RWPE2 (cell line): ENCODE data around the gene MYZAP.
A peak's percentile ranks its signal among the peaks of the same experiment; 100 is the strongest.

ENCODE experiments used
- ATAC-seq: fragments of 200-7000 bp; cut with Tn5 transposase; 3 replicates; pipeline ENCODE4 v1.9.1; 2021; ENCODE audit warnings: low read depth
- DNase-seq: peaks from one replicate; pipeline ENCODE4 v3.0.0-alpha.2; 2020; ENCODE audit warnings: low spot score
- H3K27ac ChIP-seq: fragments of 450-650 bp; 2 replicates; pipeline ENCODE4 v1.5.1; 2017; ENCODE audit warnings: mild to moderate bottlenecking; ENCODE audit not compliant: poor library complexity, severe bottlenecking
- H3K27me3 ChIP-seq: fragments of 250-450 bp; sonication (Bioruptor Pico); 2 replicates; pipeline ENCODE4 v1.5.1; 2021; ENCODE audit warnings: mild to moderate bottlenecking, moderate library complexity; ENCODE audit not compliant: insufficient read depth, poor library complexity, severe bottlenecking
- H3K36me3 ChIP-seq: fragments of 250-450 bp; sonication (Bioruptor Pico); 2 replicates; pipeline ENCODE4 v1.5.1; 2020; ENCODE audit warnings: low read depth, mild to moderate bottlenecking, moderate library complexity
- H3K4me1 ChIP-seq: fragments of 250-450 bp; sonication (Bioruptor Pico); 2 replicates; pipeline ENCODE4 v1.5.1; 2021; ENCODE audit warnings: mild to moderate bottlenecking, moderate library complexity; ENCODE audit not compliant: insufficient read depth, poor library complexity, severe bottlenecking
- H3K4me3 ChIP-seq: fragments of 250-450 bp; sonication (Bioruptor Pico); 2 replicates; pipeline ENCODE4 v1.5.1; 2021; ENCODE audit warnings: mild to moderate bottlenecking, moderate library complexity; ENCODE audit not compliant: severe bottlenecking
- H3K9me3 ChIP-seq: fragments of 250-450 bp; sonication (Bioruptor Pico); 2 replicates; pipeline ENCODE4 v1.5.1; 2021; ENCODE audit warnings: mild to moderate bottlenecking, moderate library complexity; ENCODE audit not compliant: severe bottlenecking
- CTCF ChIP-seq: fragments of 450-650 bp; IDR thresholded peaks from one replicate; pipeline ENCODE4 v1.5.1; 2017; ENCODE audit warnings: mild to moderate bottlenecking, moderate library complexity; ENCODE audit not compliant: poor library complexity, severe bottlenecking

The MYZAP gene

DNA sequence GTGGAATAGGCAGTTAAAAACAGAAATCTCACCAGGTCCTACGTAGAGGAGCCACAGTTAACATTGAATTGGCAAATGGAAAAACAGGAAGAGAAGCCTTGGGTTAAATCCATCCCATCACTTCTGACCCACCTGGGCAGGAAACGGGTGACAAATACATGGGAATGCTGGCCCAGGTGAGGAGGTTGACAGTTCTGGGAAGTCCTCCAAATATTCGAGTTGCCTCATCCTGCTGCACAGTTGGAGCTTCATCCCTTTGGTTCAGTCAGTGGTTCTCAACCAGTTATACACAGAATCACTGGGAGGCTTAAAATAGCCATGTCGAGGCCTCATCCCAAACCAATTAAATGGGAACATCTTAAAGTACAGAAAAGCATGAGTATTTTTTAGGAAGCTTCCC, 5.3 kb downstream of the MYZAP start:
- H3K27ac ChIP-seq, result peak overlapping the region; percentile 78
- H3K36me3 ChIP-seq, result no peaks in the 10 kb centered on the region
- no peaks in the 10 kb centered on the region for H3K9me3 ChIP-seq
- no peak for DNase-seq
- no peak overlapping the region for H3K4me3 ChIP-seq
- TF ChIP-seq CTCF, result no peak
- H3K27me3 ChIP-seq, result no peaks in the 10 kb centered on the region
- peak; percentile 86 for ATAC-seq
- peaks cover 47% of the 10 kb centered on the region for H3K4me1 ChIP-seq

GRCh38 chr15:57597431-57597830, 5.7 kb downstream of the MYZAP start:
- H3K27me3 ChIP-seq, result no peaks in the 10 kb centered on the region

DNA sequence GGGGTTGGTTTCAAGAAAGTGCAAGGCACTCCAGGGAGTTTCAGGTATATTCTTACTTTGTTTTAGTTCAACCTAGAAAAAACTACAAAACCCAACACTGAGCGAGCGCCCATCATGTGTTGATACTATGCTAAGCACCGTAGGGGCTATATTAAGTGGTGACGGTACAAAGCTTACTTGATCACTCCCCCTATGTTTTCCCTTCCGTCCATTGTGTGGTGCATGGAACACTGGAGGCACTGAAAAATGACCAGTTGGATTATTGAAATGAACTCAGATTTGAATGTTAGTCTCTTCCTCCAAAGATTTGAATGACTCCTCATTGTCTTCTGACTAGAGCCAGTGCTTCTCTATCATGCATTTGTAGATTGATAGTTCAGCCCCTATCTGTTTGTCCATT, 6.6 kb downstream of the MYZAP start:
- no peaks in the 10 kb centered on the region for H3K9me3 ChIP-seq
- H3K27me3 ChIP-seq, result no peaks in the 10 kb centered on the region
- DNase-seq (no peak), ATAC-seq (no peak)
- no peak for TF ChIP-seq CTCF
- no peaks in the 10 kb centered on the region for H3K36me3 ChIP-seq
- peak overlapping the region; percentile 78 for H3K27ac ChIP-seq
- no peak overlapping the region for H3K4me3 ChIP-seq
- H3K4me1 ChIP-seq, result peaks cover 36% of the 10 kb centered on the region

More at GRCh38 chr15:57597431-57597830, 5.7 kb downstream of the MYZAP start:
- DNase-seq (no peak), ATAC-seq (peak; percentile 13; the same call in 2 of the 3 replicates)
- no peaks in the 10 kb centered on the region for H3K36me3 ChIP-seq
- TF ChIP-seq CTCF, result no peak
- peak overlapping the region; percentile 78 for H3K27ac ChIP-seq
- no peaks in the 10 kb centered on the region for H3K9me3 ChIP-seq
- no peak overlapping the region for H3K4me3 ChIP-seq
- peaks cover 46% of the 10 kb centered on the region for H3K4me1 ChIP-seq

GRCh38 chr15:57599296-57599810, 7.6 kb downstream of the MYZAP start:
- H3K36me3 ChIP-seq, result no peaks in the 10 kb centered on the region
- TF ChIP-seq CTCF, result no peak
- no peaks in the 10 kb centered on the region for H3K27me3 ChIP-seq
- no peak overlapping the region for H3K27ac ChIP-seq
- no peaks in the 10 kb centered on the region for H3K9me3 ChIP-seq
- no peak overlapping the region for H3K4me3 ChIP-seq
- ATAC-seq, result no peak
- peaks cover 35% of the 10 kb centered on the region for H3K4me1 ChIP-seq
- no peak for DNase-seq

DNA sequence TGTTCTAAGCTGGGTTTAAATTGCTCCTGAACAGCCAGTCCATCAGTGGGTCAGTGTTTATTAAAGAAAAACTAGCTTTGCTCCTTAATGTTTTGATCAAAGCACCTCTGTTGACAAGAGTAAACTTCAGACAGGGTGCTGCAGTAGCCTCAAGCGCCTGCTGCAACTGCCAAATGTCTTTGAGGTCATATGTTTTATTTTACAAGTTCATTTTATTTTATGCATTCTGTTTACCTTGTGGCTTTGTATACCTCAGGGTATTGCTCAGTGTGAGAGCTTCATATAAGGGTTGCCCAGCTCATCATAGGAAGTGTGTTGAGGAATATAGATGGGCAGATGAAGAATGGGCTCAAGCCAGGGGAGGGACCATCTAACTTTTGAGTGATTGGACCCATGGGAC, 8.5 kb downstream of the MYZAP start:
- no peaks in the 10 kb centered on the region for H3K36me3 ChIP-seq
- H3K4me3 ChIP-seq, result no peak overlapping the region
- no peaks in the 10 kb centered on the region for H3K9me3 ChIP-seq
- no peaks in the 10 kb centered on the region for H3K27me3 ChIP-seq
- peaks cover 35% of the 10 kb centered on the region for H3K4me1 ChIP-seq
- DNase-seq (no peak), ATAC-seq (no peak)
- H3K27ac ChIP-seq, result no peak overlapping the region
- no peak for TF ChIP-seq CTCF
